Measurements from ENCODE around the gene ITPK1. TPM values are rescaled to one million over a fixed set of nuclear protein-coding genes. Genes with fewer than 3 reads are reported as not detected.

The ITPK1 gene
- total RNA-seq, 1 experiment from 2014 or later: 88.6 TPM

GRCh38 chr14:92946847-92947545 lies 168.7 kb downstream of the ITPK1 start:
- no TSS peak for BruUV-seq (replicated peaks)
- peak overlapping the region; percentile 53; the same call in 1 of the 2 replicates for H3K27ac ChIP-seq

GRCh38 chr14:92945959-92946846 lies 169.5 kb downstream of the ITPK1 start:
- H3K9me3 ChIP-seq (ENCODE audit: insufficient read depth, low read depth): no peaks in the 10 kb centered on the region
- 0 out of 2 replicates have a peak overlapping the region, but pooled peaks have one; percentile 16 for H3K4me2 ChIP-seq
- H3K27ac ChIP-seq: peak overlapping the region; percentile 53; the same call in 1 of the 2 replicates
- no peak for TF ChIP-seq EZH2 (IDR thresholded peaks at IDR 0.05; ENCODE audit: low read depth)
- TF ChIP-seq, protein P1, sequence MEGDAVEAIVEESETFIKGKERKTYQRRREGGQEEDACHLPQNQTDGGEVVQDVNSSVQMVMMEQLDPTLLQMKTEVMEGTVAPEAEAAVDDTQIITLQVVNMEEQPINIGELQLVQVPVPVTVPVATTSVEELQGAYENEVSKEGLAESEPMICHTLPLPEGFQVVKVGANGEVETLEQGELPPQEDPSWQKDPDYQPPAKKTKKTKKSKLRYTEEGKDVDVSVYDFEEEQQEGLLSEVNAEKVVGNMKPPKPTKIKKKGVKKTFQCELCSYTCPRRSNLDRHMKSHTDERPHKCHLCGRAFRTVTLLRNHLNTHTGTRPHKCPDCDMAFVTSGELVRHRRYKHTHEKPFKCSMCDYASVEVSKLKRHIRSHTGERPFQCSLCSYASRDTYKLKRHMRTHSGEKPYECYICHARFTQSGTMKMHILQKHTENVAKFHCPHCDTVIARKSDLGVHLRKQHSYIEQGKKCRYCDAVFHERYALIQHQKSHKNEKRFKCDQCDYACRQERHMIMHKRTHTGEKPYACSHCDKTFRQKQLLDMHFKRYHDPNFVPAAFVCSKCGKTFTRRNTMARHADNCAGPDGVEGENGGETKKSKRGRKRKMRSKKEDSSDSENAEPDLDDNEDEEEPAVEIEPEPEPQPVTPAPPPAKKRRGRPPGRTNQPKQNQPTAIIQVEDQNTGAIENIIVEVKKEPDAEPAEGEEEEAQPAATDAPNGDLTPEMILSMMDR (conservative IDR thresholded peaks at IDR 0.05): no peak
- H3K4me3 ChIP-seq: no peak overlapping the region
- H4K20me1 ChIP-seq (ENCODE audit: insufficient read depth): peaks cover 17% of the 10 kb centered on the region; the same call in 1 of the 2 replicates
- peak; percentile 90 to 96 for DNase-seq
- intact Hi-C loops (cut with micrococcal nuclease; ENCODE audit: unreplicated experiment): loop anchor here (2.0 kb wide), 1 partner anchor 169 kb away; the partner anchor contains the start of gene ITPK1
- peaks cover 8% of the 10 kb centered on the region; the same call in 1 of the 2 replicates for H3F3A ChIP-seq (ENCODE audit: insufficient read depth, low read depth)
- no peaks in the 10 kb centered on the region for H3K9me2 ChIP-seq (ENCODE audit: insufficient read depth)
- BruUV-seq (replicated peaks): no TSS peak
- ChIA-PET CTCF (no interaction called here), POLR2A (ENCODE audit: unreplicated experiment) (no interaction called here)
- H2AFZ ChIP-seq: no peak overlapping the region
- no peaks in the 10 kb centered on the region for H3K27me3 ChIP-seq (ENCODE audit: insufficient read depth, low read depth)
- H3K4me1 ChIP-seq (replicated peaks; ENCODE audit: insufficient read depth): peaks cover 14% of the 10 kb centered on the region
- H3K36me3 ChIP-seq (ENCODE audit: low read depth): peaks cover 2% of the 10 kb centered on the region
- H3K79me2 ChIP-seq (ENCODE audit: low read depth): no peaks in the 10 kb centered on the region

More at GRCh38 chr14:92946847-92947545, 168.7 kb downstream of the ITPK1 start:
- Histone ChIP-seq H3K4me3 (no peak overlapping the region), H3K79me2 (ENCODE audit: low read depth) (no peaks in the 10 kb centered on the region), H3K9me3 (ENCODE audit: insufficient read depth, low read depth) (no peaks in the 10 kb centered on the region), H3K4me2 (0 out of 2 replicates have a peak overlapping the region, but pooled peaks have one; percentile 16), H3K4me1 (replicated peaks; ENCODE audit: insufficient read depth) (peaks cover 14% of the 10 kb centered on the region), H4K20me1 (ENCODE audit: insufficient read depth) (peaks cover 17% of the 10 kb centered on the region; the same call in 1 of the 2 replicates), H3K27me3 (ENCODE audit: insufficient read depth, low read depth) (no peaks in the 10 kb centered on the region), H3K36me3 (ENCODE audit: low read depth) (peaks cover 2% of the 10 kb centered on the region), H2AFZ (no peak overlapping the region), H3K9me2 (ENCODE audit: insufficient read depth) (no peaks in the 10 kb centered on the region), H3F3A (ENCODE audit: insufficient read depth, low read depth) (peaks cover 8% of the 10 kb centered on the region; the same call in 1 of the 2 replicates)
- no peak for DNase-seq
- intact Hi-C loops (cut with micrococcal nuclease; ENCODE audit: unreplicated experiment): loop anchor here (2.0 kb wide), 1 partner anchor 168 kb away; the partner anchor contains the start of gene ITPK1
- no peak for TF ChIP-seq EZH2 (IDR thresholded peaks at IDR 0.05; ENCODE audit: low read depth)
- ChIA-PET CTCF (no interaction called here), POLR2A (ENCODE audit: unreplicated experiment) (no interaction called here)

DNA sequence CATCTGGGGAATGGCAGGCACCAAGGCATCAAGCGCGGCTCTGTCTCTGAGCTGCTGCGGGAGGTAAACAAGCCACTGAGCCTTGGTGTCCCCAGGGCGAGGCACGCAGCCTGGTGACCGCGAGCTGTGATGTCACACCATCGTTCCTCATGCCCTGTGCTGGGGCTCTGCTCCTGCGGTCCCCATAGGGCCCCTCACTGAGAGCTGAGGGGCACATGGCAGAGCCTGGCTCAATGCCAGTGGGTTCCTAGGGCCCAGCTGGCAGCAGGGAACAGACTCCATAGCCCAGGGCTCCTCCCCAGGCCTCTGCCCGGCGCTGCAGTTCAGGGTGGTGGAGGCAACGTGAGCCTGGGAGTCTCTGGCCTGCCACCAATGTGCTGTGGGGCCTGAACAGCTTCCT lies 170.2 kb downstream of the ITPK1 start:
- BruUV-seq (replicated peaks): no TSS peak
- intact Hi-C loops (cut with micrococcal nuclease; ENCODE audit: unreplicated experiment): no loop called here

More for the DNA sequence above, 170.2 kb downstream of the ITPK1 start:
- H3K27me3 ChIP-seq (ENCODE audit: insufficient read depth, low read depth): no peaks in the 10 kb centered on the region
- H2AFZ ChIP-seq: no peak overlapping the region
- POLR2A ChIA-PET (ENCODE audit: unreplicated experiment): no interaction called here
- H3K4me2 ChIP-seq: no peak overlapping the region
- TF ChIP-seq EZH2 (IDR thresholded peaks at IDR 0.05; ENCODE audit: low read depth): no peak
- TF ChIP-seq, protein P1 (conservative IDR thresholded peaks at IDR 0.05): no peak
- H3K36me3 ChIP-seq (ENCODE audit: low read depth): peaks cover 2% of the 10 kb centered on the region
- H3K9me2 ChIP-seq (ENCODE audit: insufficient read depth): no peaks in the 10 kb centered on the region
- DNase-seq: no peak
- peaks cover 14% of the 10 kb centered on the region for H3K4me1 ChIP-seq (replicated peaks; ENCODE audit: insufficient read depth)
- H3F3A ChIP-seq (ENCODE audit: insufficient read depth, low read depth): peaks cover 8% of the 10 kb centered on the region; the same call in 1 of the 2 replicates
- no peak overlapping the region for H3K27ac ChIP-seq
- H3K79me2 ChIP-seq (ENCODE audit: low read depth): no peaks in the 10 kb centered on the region
- H3K9me3 ChIP-seq (ENCODE audit: insufficient read depth, low read depth): no peaks in the 10 kb centered on the region
- H4K20me1 ChIP-seq (ENCODE audit: insufficient read depth): peaks cover 17% of the 10 kb centered on the region; the same call in 1 of the 2 replicates
- CTCF ChIA-PET: no interaction called here
- no peak overlapping the region for H3K4me3 ChIP-seq
